ENCODE data around the gene SLC44A5.

Gene SLC44A5

GRCh38 chr1:75341537-75341936 is 269.4 kb downstream of the SLC44A5 start:
- no peaks in the 10 kb centered on the region for H3K9me3 ChIP-seq (ENCODE audit: severe bottlenecking)
- no peak for DNase-seq
- H3K27me3 ChIP-seq (ENCODE audit: insufficient read depth, low read depth, severe bottlenecking): no peaks in the 10 kb centered on the region
- H3K36me3 ChIP-seq: no peaks in the 10 kb centered on the region
- H3K27ac ChIP-seq: no peak overlapping the region
- H3K4me3 ChIP-seq (ENCODE audit: low read depth, low read length): no peak overlapping the region
- TF ChIP-seq CTCF (IDR thresholded peaks at IDR 0.05; ENCODE audit: low read depth, low read length): no peak

- Histone ChIP-seq H3K27ac (no peak overlapping the region), H3K27me3 (ENCODE audit: insufficient read depth, low read depth, severe bottlenecking) (no peaks in the 10 kb centered on the region), H3K9me3 (ENCODE audit: severe bottlenecking) (no peaks in the 10 kb centered on the region), H3K36me3 (no peaks in the 10 kb centered on the region), H3K4me3 (ENCODE audit: low read depth, low read length) (no peak overlapping the region)
- no peak for TF ChIP-seq CTCF (IDR thresholded peaks at IDR 0.05; ENCODE audit: low read depth, low read length)
- no peak for DNase-seq
These were observed 272.1 kb downstream of the SLC44A5 start for GRCh38 chr1:75338616-75339483.

GRCh38 chr1:75334876-75335389 is 276.0 kb downstream of the SLC44A5 start:
- TF ChIP-seq CTCF (IDR thresholded peaks at IDR 0.05; ENCODE audit: low read depth, low read length): no peak
- H3K36me3 ChIP-seq: no peaks in the 10 kb centered on the region
- no peaks in the 10 kb centered on the region for H3K9me3 ChIP-seq (ENCODE audit: severe bottlenecking)
- H3K4me3 ChIP-seq (ENCODE audit: low read depth, low read length): no peak overlapping the region
- H3K27me3 ChIP-seq (ENCODE audit: insufficient read depth, low read depth, severe bottlenecking): no peaks in the 10 kb centered on the region
- H3K27ac ChIP-seq: no peak overlapping the region
- no peak for DNase-seq

- DNase-seq: no peak
- Histone ChIP-seq H3K36me3 (no peaks in the 10 kb centered on the region), H3K27ac (no peak overlapping the region), H3K9me3 (ENCODE audit: severe bottlenecking) (no peaks in the 10 kb centered on the region), H3K4me3 (ENCODE audit: low read depth, low read length) (no peak overlapping the region), H3K27me3 (ENCODE audit: insufficient read depth, low read depth, severe bottlenecking) (no peaks in the 10 kb centered on the region)
- TF ChIP-seq CTCF (IDR thresholded peaks at IDR 0.05; ENCODE audit: low read depth, low read length): no peak
These were observed 280.3 kb downstream of the SLC44A5 start for GRCh38 chr1:75330624-75331023.

GRCh38 chr1:75328691-75329090 is 282.2 kb downstream of the SLC44A5 start:
- Histone ChIP-seq H3K4me3 (ENCODE audit: low read depth, low read length) (no peak overlapping the region), H3K27me3 (ENCODE audit: insufficient read depth, low read depth, severe bottlenecking) (no peaks in the 10 kb centered on the region), H3K36me3 (no peaks in the 10 kb centered on the region), H3K9me3 (ENCODE audit: severe bottlenecking) (no peaks in the 10 kb centered on the region), H3K27ac (peak overlapping the region; percentile 27; the same call in 1 of the 2 replicates)
- peak; percentile 40 for DNase-seq
- TF ChIP-seq CTCF (IDR thresholded peaks at IDR 0.05; ENCODE audit: low read depth, low read length): no peak
